AML-193 (cell line): Measurements from ENCODE around the gene PTGFRN.
"Not testable (repeated sequence)": the region's sequence is repeated elsewhere in the genome, so short reads cannot be mapped to it uniquely, and the experiment has no call there.

ENCODE experiments used
- DNase-seq, 2 experiments: peaks; one replicate each; lab custom pipeline; 2025; lab: John Stamatoyannopoulos, UW

The PTGFRN gene

GRCh38 chr1:116971965-116972673 lies 62.4 kb downstream of the PTGFRN start:
- DNase-seq = no peak

- DNase-seq = no peak
Measured at GRCh38 chr1:116972674-116973030, 62.9 kb downstream of the PTGFRN start.

DNA sequence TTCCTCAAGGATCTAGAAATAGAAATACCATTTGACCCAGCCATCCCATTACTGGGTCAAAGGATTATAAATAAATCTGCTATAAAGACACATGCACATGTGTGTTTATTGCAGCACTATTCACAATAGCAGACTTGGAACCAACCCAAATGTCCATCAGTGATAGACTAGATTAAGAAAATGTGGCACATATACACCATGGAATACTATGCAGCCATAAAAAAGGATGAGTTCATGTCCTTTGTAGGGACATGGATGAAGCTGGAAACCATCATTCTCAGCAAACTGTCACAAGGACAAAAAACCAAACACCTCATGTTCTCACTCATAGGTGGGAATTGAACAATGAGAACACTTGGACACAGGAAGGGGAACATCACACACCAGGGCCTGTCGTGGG lies 70.6 kb downstream of the PTGFRN start:
- not testable (repeated sequence) for DNase-seq

DNA sequence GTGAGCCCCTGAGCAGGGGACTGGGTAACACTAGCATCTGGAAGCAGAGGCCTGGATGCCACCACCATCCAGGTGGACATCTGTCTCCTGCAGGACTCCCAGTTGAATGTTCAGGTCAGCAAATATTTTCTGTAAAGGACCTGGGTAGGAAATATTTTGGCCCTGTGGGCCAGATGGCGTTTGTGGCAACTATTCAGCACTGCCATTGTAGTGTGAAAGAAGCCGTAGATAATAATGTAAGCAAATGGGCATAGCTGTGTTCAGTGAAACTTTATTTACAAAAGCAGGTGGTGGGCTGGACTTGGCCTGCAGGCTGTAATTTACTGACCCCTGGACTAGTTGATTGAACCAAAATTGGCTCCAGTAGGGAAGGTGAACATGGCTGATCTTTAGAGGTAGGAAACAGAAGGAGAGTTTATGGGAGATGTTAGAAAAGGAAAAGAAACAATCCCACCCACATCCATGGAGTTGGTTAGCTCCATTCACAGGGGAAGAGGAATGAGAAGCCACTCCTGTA lies 71.9 kb downstream of the PTGFRN start:
- DNase-seq = no peak

DNA sequence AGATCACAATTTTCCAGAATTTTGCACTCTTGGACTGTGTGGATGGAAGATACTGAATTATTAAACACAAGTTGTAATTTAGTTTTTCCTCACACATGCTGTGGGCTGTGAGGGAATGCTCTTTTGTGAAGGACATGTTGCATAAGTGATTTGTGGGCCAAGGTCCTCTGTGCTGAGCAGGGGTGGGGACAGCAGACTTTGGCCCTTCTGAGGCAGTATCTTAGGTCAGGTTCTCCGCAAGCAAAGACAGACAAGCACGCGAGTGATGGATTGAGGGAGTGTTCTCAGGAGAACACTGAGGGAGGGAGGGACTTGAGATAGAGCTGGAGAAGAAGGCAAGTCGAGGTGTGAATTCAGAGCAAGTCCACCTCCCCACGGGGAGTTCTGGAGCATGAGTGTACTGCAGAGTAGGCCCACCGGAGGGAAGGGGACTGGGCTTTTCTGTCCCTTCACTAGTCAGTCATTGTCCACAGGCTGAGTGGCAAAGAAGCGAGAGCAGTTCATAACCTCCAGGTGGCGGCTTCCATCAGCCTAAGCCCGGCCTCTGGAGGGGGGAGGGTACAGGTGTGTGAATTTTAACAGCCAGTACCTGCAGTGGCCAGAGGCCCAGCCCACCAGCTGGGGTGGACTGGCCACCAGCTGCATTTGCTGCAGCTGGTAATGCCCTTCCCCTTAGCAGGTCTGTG lies 72.7 kb downstream of the PTGFRN start:
- DNase-seq = no peak

- no peak for DNase-seq
Measured at GRCh38 chr1:116983112-116983511, 73.4 kb downstream of the PTGFRN start.

DNA sequence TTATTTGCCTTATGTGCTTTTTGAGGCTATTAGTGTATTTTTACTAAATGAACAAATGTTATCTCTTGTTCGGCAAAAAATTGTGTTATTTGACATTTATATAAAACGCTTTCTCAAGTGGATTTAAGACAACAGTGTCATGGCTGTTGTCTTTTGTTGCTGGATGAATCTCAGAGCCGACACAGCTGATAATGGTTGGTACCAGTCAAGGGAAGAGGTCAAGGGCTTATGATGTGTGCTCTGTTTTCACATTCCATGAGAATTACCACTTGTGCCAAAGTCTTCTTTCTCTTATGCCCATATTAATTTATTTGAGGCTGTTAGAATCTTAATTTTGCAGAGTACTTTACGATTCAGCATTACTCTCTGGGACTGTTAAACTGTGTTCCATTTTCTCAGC lies 74.0 kb downstream of the PTGFRN start:
- DNase-seq = no peak

GRCh38 chr1:116984406-116985160 lies 74.9 kb downstream of the PTGFRN start:
- no peak for DNase-seq

GRCh38 chr1:116986421-116987255 lies 76.9 kb downstream of the PTGFRN start:
- DNase-seq = no peak

DNA sequence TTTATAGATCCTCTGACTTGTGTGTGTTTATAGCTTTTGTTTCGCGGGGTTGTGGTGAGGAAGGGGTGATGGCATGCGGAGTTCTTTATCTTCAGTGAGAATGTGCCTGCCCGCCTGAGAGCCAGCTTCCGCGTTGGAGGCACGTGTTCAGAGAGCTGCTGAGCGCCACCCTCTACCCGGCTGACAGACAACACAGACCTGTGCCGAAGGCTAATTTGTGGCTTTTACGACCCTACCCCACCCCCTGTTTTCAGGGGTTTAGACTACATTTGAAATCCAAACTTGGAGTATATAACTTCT lies 77.5 kb downstream of the PTGFRN start:
- no peak for DNase-seq

GRCh38 chr1:116988248-116988647 lies 78.5 kb downstream of the PTGFRN start:
- DNase-seq = no peak

DNA sequence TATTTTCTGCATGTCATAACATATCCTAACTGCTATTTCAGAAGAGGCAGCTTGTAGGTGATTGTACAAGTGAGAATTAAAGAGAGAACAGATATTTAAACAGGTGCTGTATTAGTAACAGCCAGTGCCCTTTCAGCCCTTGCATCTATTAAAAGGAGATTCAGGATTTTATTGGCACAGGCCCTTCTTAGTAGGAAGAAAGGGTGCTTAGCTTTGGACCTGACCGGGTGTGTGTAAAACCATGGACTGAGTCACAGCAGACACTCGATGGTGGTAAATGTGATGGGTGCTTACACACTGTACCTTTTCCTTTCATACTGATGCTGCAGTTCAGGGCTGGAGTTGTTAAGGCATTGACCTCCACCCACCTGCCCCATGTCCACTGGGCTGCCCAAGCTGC lies 79.2 kb downstream of the PTGFRN start:
- DNase-seq = no peak

DNA sequence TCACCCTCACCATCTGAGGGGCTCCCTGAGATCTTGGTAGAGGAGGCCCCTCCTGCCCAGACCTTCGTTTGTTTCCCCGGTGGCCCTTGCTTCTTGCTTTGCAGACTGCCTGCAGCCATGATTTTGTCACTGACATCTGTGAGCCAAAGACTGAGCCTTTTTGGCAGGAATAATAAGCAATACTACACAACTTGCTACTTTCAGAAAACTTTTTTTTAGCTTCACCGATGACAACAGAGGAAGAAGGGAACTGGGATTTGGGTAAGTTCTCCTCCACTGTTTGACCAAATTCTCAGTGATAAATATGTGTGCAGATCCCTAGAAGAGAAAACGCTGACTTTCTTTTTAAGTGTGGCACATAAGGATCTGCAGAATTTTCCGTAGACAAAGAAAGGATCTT lies 80.1 kb downstream of the PTGFRN start:
- DNase-seq = no peak

DNA sequence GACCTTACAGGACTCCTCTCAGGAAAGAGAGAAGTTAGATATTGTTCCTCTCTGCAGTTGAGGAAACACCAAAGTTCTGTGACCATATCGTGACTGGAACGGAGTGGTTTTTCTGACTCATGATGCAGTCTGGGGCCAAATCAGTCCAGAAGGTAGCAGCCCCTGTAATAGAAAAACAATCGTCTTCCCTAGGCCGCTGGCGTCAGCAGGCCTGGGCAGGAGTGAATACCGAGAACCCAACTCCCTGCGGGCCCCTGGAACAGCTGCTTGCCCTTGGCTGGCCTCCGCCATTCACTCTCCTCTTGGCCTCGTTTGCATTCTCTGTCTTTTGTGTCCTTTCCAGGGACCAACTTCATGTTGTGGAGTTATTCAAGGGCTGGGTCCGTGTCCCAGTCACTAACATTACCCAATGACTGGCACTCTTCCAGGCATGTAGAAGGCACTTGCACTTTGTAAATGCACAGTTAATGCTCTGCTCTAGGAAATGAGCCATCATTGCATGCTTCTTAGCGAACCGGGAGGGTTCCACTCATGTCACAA lies 81.0 kb downstream of the PTGFRN start:
- DNase-seq = peak; percentile 63 to 73

- peak in 1 of 2 experiments; percentile 46 for DNase-seq
Measured at GRCh38 chr1:116991171-116991845, 81.6 kb downstream of the PTGFRN start.

DNA sequence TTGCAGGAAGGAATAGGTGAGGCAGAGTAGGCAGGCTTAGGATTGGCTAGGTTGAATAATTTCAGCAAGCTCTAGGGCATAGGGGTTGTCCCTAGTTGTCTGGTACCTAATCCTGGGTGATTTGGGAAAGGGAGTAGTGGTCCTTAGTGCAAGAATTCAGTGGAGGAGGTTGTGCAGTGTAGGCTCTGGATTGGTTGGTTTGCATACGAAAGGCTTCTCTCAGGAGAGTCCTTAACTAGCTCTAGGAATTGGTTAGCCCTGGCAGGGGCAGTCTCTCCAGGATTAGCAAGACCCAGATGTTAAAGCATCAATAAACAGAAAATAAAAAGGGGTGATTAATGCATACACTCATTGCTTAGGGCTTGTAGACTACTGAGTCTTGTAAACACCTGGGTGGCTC lies 82.2 kb downstream of the PTGFRN start:
- DNase-seq = no peak

GRCh38 chr1:116993286-116993685 lies 83.6 kb downstream of the PTGFRN start:
- no peak for DNase-seq

DNA sequence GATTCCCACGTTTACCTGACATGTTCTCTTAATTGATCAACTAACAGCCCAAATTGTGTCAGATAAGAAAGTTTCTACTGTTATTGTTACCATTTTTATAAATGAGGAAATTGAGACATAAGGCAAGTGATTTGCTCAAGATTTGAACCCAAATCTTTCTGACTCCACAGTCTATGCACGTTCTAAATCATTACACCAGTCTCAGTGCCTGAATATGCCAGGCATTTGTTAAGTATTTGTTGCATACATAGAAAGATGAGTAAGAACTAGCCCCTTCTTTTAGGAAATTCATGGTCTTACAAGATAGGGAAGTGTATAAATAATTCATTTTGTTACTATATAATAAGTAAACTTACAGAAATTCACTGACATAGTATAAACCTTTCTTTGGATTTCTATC lies 84.7 kb downstream of the PTGFRN start:
- DNase-seq = no peak

GRCh38 chr1:116997066-116997465 lies 87.3 kb downstream of the PTGFRN start:
- DNase-seq = no peak

DNA sequence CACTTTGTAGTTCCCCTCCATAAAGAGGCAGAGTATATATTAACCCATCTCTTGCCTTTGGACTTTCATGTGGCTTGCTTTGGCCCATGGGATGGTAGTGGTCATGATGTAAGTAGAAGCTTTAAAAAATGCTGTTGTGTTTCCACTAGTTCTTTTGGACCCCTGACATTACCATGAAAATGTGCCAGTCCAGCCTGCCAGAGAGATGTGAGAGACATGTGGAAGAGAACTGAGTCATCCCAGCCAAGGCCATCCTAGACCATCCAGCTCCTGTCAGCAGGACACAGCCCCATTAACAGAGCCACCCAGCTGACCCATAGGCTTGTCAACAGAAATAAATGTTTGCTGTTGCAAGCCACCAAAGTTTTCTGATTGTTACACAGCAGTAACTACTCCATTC lies 87.9 kb downstream of the PTGFRN start:
- DNase-seq = no peak

- DNase-seq = no peak
Measured at GRCh38 chr1:116999596-116999995, 89.9 kb downstream of the PTGFRN start.
